H1 (cell line): Measurements from ENCODE around the gene CAB39L. TPM values are rescaled to one million over a fixed set of nuclear protein-coding genes. Genes with fewer than 3 reads are reported as not detected.

ENCODE experiments used
- CTCF ChIA-PET: fragments of 300-600 bp; sonication (Branson Sonifier 250); formaldehyde crosslinking; loops from one replicate; lab custom pipeline; 2021; ENCODE audit not compliant: partially characterized antibody; lab: Charles Lee
- POLR2A ChIA-PET: fragments of 300-600 bp; sonication (Branson Sonifier 250); formaldehyde crosslinking; loops from one replicate; lab custom pipeline; 2021; ENCODE audit warnings: inconsistent platforms; ENCODE audit not compliant: partially characterized antibody; lab: Charles Lee
- DNase-seq, 2 experiments: peaks; one replicate each; pipeline versions ENCODE4 v3.0.0 to v3.0.0-alpha.2; 2010 to 2022; ENCODE audit warnings: low spot score in 2 of 2, low read depth in 1 of 2, mixed read lengths in 1 of 2
- FAIRE-seq: peaks from 2 replicates; lab custom pipeline; 2011; peaks lifted over from hg19 to GRCh38; lab: Jason Lieb, UNC
- H2AFZ ChIP-seq: 2 replicates; pipeline ENCODE4 v1.8.1; 2012; ENCODE audit warnings: low read length, inconsistent platforms
- H2AK5ac ChIP-seq: 2 replicates; pipeline ENCODE4 v1.6.1; 2013; ENCODE audit warnings: low read depth, low read length
- H2BK120ac ChIP-seq: replicated peaks from 2 replicates; pipeline ENCODE3; 2013; ENCODE audit warnings: low read depth, low read length, inconsistent platforms
- H2BK12ac ChIP-seq: 2 replicates; pipeline ENCODE4 v1.6.1; 2013; ENCODE audit warnings: low read depth, low read length
- H2BK15ac ChIP-seq: 2 replicates; pipeline ENCODE4 v1.6.1; 2013; ENCODE audit warnings: low read length
- H2BK20ac ChIP-seq: 2 replicates; pipeline ENCODE4 v1.6.1; 2013; ENCODE audit warnings: low read length
- H2BK5ac ChIP-seq: 2 replicates; pipeline ENCODE4 v1.6.1; 2013; ENCODE audit warnings: low read depth, low read length
- H3K14ac ChIP-seq: 2 replicates; pipeline ENCODE4 v1.6.1; 2013; ENCODE audit warnings: inconsistent platforms; ENCODE audit not compliant: insufficient read length
- H3K18ac ChIP-seq: 2 replicates; pipeline ENCODE4 v1.6.1; 2013; ENCODE audit warnings: low read length; ENCODE audit errors: extremely low read depth
- H3K23ac ChIP-seq: 2 replicates; pipeline ENCODE4 v1.6.1; 2013; ENCODE audit warnings: inconsistent platforms; ENCODE audit not compliant: insufficient read length
- H3K23me2 ChIP-seq: 2 replicates; pipeline ENCODE4 v1.6.1; 2013; ENCODE audit warnings: low read depth, low read length
- H3K27ac ChIP-seq: 2 replicates; pipeline ENCODE4 v1.6.1; 2011; ENCODE audit warnings: low read depth, low read length, inconsistent platforms
- H3K27me3 ChIP-seq, 4 experiments: replicated peaks in 1 of 4; 1 replicate in 1 of 4; 2 replicates in 3 of 4; pipeline versions ENCODE4 v1.6.1 to v1.8.1; 2011 to 2013; ENCODE audit warnings: low read length in 3 of 4, mild to moderate bottlenecking in 3 of 4, inconsistent platforms in 2 of 4, mixed read lengths in 2 of 4, moderate library complexity in 1 of 4; ENCODE audit not compliant: control insufficient read depth in 3 of 4, insufficient read depth in 3 of 4; ENCODE audit errors: extremely low read depth in 1 of 4
- H3K36me3 ChIP-seq, 4 experiments: 2 replicates each; pipeline versions ENCODE4 v1.6.1 to v1.8.1; 2011 to 2013; ENCODE audit warnings: mild to moderate bottlenecking in 4 of 4, low read length in 3 of 4, moderate library complexity in 2 of 4, control low read depth in 1 of 4, inconsistent platforms in 1 of 4; ENCODE audit not compliant: insufficient read depth in 4 of 4, control insufficient read depth in 2 of 4
- H3K4ac ChIP-seq: replicated peaks from 2 replicates; pipeline ENCODE3; 2013; ENCODE audit warnings: low read length, low read depth, mixed read lengths, inconsistent platforms; ENCODE audit not compliant: insufficient read length
- H3K4me1 ChIP-seq, 4 experiments: replicated peaks in 1 of 4; 1 replicate in 1 of 4; 2 replicates in 3 of 4; pipeline versions ENCODE4 v1.6.1 to v1.8.1; 2011 to 2013; ENCODE audit warnings: low read length in 3 of 4, inconsistent platforms in 2 of 4, mixed read lengths in 1 of 4; ENCODE audit not compliant: insufficient read depth in 4 of 4, control insufficient read depth in 3 of 4
- H3K4me2 ChIP-seq, 2 experiments: 2 replicates each; pipeline versions ENCODE4 v1.6.1 to v1.8.1; 2011 to 2013; ENCODE audit warnings: low read depth in 2 of 2, low read length in 2 of 2, control low read depth in 1 of 2, inconsistent platforms in 1 of 2, mild to moderate bottlenecking in 1 of 2; ENCODE audit not compliant: insufficient read depth in 1 of 2
- H3K4me3 ChIP-seq, 4 experiments: fragments of 200-600, 300-600 bp in 1 of 4; sonication (generic), shearing (Covaris generic), sonication (Bioruptor Twin) in 1 of 4; 2 replicates each; pipeline versions ENCODE4 v1.5.1 to v1.8.1; 2011 to 2016; ENCODE audit warnings: low read length in 4 of 4, low read depth in 3 of 4, control low read depth in 2 of 4, inconsistent platforms in 2 of 4, mild to moderate bottlenecking in 2 of 4, mixed read lengths in 1 of 4, moderate library complexity in 1 of 4; ENCODE audit not compliant: insufficient read depth in 2 of 4; ENCODE audit errors: extremely low read depth in 1 of 4
- H3K56ac ChIP-seq: replicated peaks from 2 replicates; pipeline ENCODE3; 2013; ENCODE audit warnings: low read depth, mild to moderate bottlenecking, mixed read lengths, low read length, inconsistent platforms; ENCODE audit not compliant: insufficient read length
- H3K79me1 ChIP-seq: 2 replicates; pipeline ENCODE4 v1.6.1; 2013; ENCODE audit warnings: low read depth, low read length, control low read depth
- H3K79me2 ChIP-seq, 2 experiments: 2 replicates each; pipeline versions ENCODE4 v1.6.1 to v1.8.1; 2012 to 2013; ENCODE audit warnings: low read length in 2 of 2, mild to moderate bottlenecking in 2 of 2, inconsistent platforms in 1 of 2; ENCODE audit not compliant: insufficient read depth in 2 of 2, control insufficient read depth in 1 of 2
- H3K9ac ChIP-seq, 4 experiments: replicated peaks in 1 of 4; 1 replicate in 1 of 4; 2 replicates in 3 of 4; pipeline versions ENCODE4 v1.6.1 to v1.8.1; 2011 to 2013; ENCODE audit warnings: low read depth in 3 of 4, low read length in 3 of 4, control low read depth in 2 of 4, mild to moderate bottlenecking in 2 of 4, moderate library complexity in 2 of 4, inconsistent platforms in 1 of 4; ENCODE audit errors: extremely low read depth in 1 of 4
- H3K9me3 ChIP-seq, 2 experiments: 2 replicates each; pipeline versions ENCODE4 v1.6.1 to v1.8.1; 2012 to 2013; ENCODE audit warnings: mild to moderate bottlenecking in 2 of 2, moderate library complexity in 2 of 2, control low read depth in 1 of 2, inconsistent platforms in 1 of 2, low read depth in 1 of 2, low read length in 1 of 2, mixed read lengths in 1 of 2; ENCODE audit not compliant: insufficient read depth in 2 of 2
- H4K20me1 ChIP-seq, 2 experiments: replicated peaks in 1 of 2; 2 replicates each; pipeline versions ENCODE3 to v1.8.1; 2011 to 2013; ENCODE audit warnings: inconsistent platforms in 2 of 2, low read length in 2 of 2, mild to moderate bottlenecking in 1 of 2; ENCODE audit not compliant: insufficient read depth in 2 of 2, control insufficient read depth in 1 of 2
- H4K5ac ChIP-seq: 2 replicates; pipeline ENCODE4 v1.6.1; 2013; ENCODE audit warnings: low read length, low read depth, mixed read lengths, inconsistent platforms; ENCODE audit not compliant: insufficient read length
- H4K8ac ChIP-seq: 2 replicates; pipeline ENCODE4 v1.8.0; 2013; ENCODE audit warnings: mild to moderate bottlenecking, moderate library complexity, low read length, inconsistent platforms; ENCODE audit not compliant: insufficient read depth; ENCODE audit errors: extremely low read depth
- H4K91ac ChIP-seq: replicated peaks from 2 replicates; pipeline ENCODE3; 2013; ENCODE audit warnings: low read length, mixed read lengths, inconsistent platforms; ENCODE audit not compliant: insufficient read length
- ASH2L ChIP-seq: fragments of 200-600, 300-600 bp; sonication (generic); IDR thresholded peaks from one replicate; pipeline ENCODE4 v1.7.1; 2017; ENCODE audit warnings: low read length
- GABPA ChIP-seq: IDR thresholded peaks from 2 replicates; pipeline ENCODE4 v1.6.1; 2011; ENCODE audit warnings: mild to moderate bottlenecking, low read length, moderate library complexity, borderline replicate concordance; ENCODE audit not compliant: insufficient read depth
- WGBS, 2 experiments: shearing (Covaris generic) in 1 of 2; methylation state at CpG; one replicate each; pipeline versions ENCODE4 v1.1.6 to v1.1.7; 2013 to 2015; ENCODE audit warnings: low lambda C conversion rate in 2 of 2, mixed read lengths in 2 of 2, inconsistent platforms in 1 of 2, low coverage in 1 of 2, missing lambda C conversion rate in 1 of 2; ENCODE audit not compliant: insufficient replicate concordance in 2 of 2, insufficient coverage in 1 of 2, insufficient read length in 1 of 2; ENCODE audit errors: extremely low coverage in 1 of 2, missing lambda C conversion rate in 1 of 2; 5-methylcytosine and 5-hydroxymethylcytosine counted together
- polyA plus RNA-seq, 7 experiments: library from polyadenylated mRNA; depleted of rRNA in 3 of 7; stranded (reverse) in 5 of 7; unstranded in 2 of 7; fragments of >200 nt in 5 of 7; fragments of 200-250 nt in 2 of 7; gene quantifications; 1 replicate in 5 of 7; 2 replicates in 1 of 7; 4 replicates in 1 of 7; pipeline versions ENCODE4 v1.2.1 to v1.2.3, GENCODE V29; 2011 to 2013; ENCODE audit warnings: missing spikeins in 2 of 7, mixed read lengths in 2 of 7
- total RNA-seq: library from RNA; stranded (reverse); fragmentation: NEBNext Ultra II Directional; extraction: Animal tissue kit (Norgen Biotek cat#: 25700); gene quantifications from 2 replicates; pipeline ENCODE4 v1.2.1, GENCODE V29; 2021

CAB39L gene
- total and polyA plus RNA-seq, 2 of the 8 experiments (the other 6 are each of a cell fraction or from before 2014, with no cell fraction given), result 2.5 to 4.8 TPM

DNA sequence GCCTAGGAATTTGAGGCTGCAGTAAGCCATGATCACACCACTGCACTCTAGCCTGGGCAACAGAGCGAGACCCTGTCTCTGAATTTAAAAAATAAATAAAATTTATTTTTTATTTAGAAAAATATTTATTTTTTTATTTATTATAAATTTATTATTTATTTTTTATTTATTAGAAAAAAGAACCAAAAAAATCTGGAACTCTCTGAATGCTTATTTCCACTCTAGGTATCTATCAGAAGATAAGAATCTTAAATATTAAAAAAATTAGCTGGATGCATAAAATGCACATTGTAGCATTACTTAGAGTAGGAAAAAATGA, 113.4 kb downstream of the CAB39L start:
- H3K9me3 ChIP-seq, result no peaks in the 10 kb centered on the region
- no peaks in the 10 kb centered on the region for H3K79me2 ChIP-seq
- no peak overlapping the region for H3K23ac ChIP-seq
- H3K4me3 ChIP-seq, result no peak overlapping the region
- H2AK5ac ChIP-seq, result no peak overlapping the region
- no peak overlapping the region for H2BK20ac ChIP-seq
- no peaks in the 10 kb centered on the region for H3K4me1 ChIP-seq
- H2BK15ac ChIP-seq, result no peak overlapping the region
- no peaks in the 10 kb centered on the region for H3K27me3 ChIP-seq
- TF ChIP-seq ASH2L, result no peak
- no peak for TF ChIP-seq GABPA
- CTCF ChIA-PET, result interaction anchor here (1.7 kb wide), 1 partner anchor 10 kb away, joined by 4 read pairs; no protein-coding TSS in a partner anchor
- no peak overlapping the region for H4K8ac ChIP-seq
- H2BK120ac ChIP-seq, result no peak overlapping the region
- 91% methylated on average over 1 of the region's 1 CpG; no CpG with 5 or more reads in 1 of the 2 experiments for WGBS, 2 experiments
- no peak overlapping the region for H4K91ac ChIP-seq
- H3K18ac ChIP-seq, result no peak overlapping the region
- no peak overlapping the region for H3K56ac ChIP-seq
- H2BK5ac ChIP-seq, result no peak overlapping the region
- no peaks in the 10 kb centered on the region for H4K20me1 ChIP-seq
- no peaks in the 10 kb centered on the region for H3K23me2 ChIP-seq
- FAIRE-seq (no peak), DNase-seq (no peak)
- no peak overlapping the region for H3K4ac ChIP-seq
- no peak overlapping the region for H3K27ac ChIP-seq
- POLR2A ChIA-PET, result interaction anchor here (1.3 kb wide), 1 partner anchor 152 kb away, joined by 3 read pairs; no protein-coding TSS in a partner anchor
- H3K4me2 ChIP-seq, result no peak overlapping the region
- H3K14ac ChIP-seq, result no peak overlapping the region
- no peak overlapping the region for H3K9ac ChIP-seq
- no peaks in the 10 kb centered on the region for H3K36me3 ChIP-seq
- no peaks in the 10 kb centered on the region for H3K79me1 ChIP-seq
- no peak overlapping the region for H2BK12ac ChIP-seq
- H2AFZ ChIP-seq, result no peak overlapping the region
- H4K5ac ChIP-seq, result no peak overlapping the region
